IPS DF 6.9 (cell line): ENCODE measurements around the gene TENM3.

ENCODE experiments used
- DNase-seq: peaks from one replicate; pipeline ENCODE4 v3.0.0-alpha.2; 2013; ENCODE audit warnings: low read depth, low spot score
- H3K27ac ChIP-seq: one replicate; pipeline ENCODE4 v1.5.1; 2013; ENCODE audit warnings: low read length, control low read depth
- H3K27me3 ChIP-seq: 2 replicates; pipeline ENCODE4 v1.6.1; 2013; ENCODE audit warnings: mild to moderate bottlenecking, low read length; ENCODE audit not compliant: control insufficient read depth, insufficient read depth
- H3K36me3 ChIP-seq: 2 replicates; pipeline ENCODE4 v1.6.1; 2013; ENCODE audit warnings: low read length; ENCODE audit not compliant: control insufficient read depth, insufficient read depth
- H3K4me1 ChIP-seq: 2 replicates; pipeline ENCODE4 v1.6.1; 2013; ENCODE audit warnings: low read length; ENCODE audit not compliant: control insufficient read depth, insufficient read depth
- H3K4me3 ChIP-seq: 2 replicates; pipeline ENCODE4 v1.5.1; 2013; ENCODE audit warnings: mild to moderate bottlenecking, low read length
- H3K9me3 ChIP-seq: 2 replicates; pipeline ENCODE4 v1.6.1; 2013; ENCODE audit warnings: low read length, inconsistent platforms; ENCODE audit not compliant: control insufficient read depth, insufficient read depth
- WGBS: extraction: QIAGEN DNeasy Blood & Tissue Kit; methylation state at CpG from one replicate; pipeline ENCODE4 v1.1.7; 2013; ENCODE audit warnings: mixed read lengths, missing lambda C conversion rate; ENCODE audit not compliant: insufficient read length, insufficient coverage; 5-methylcytosine and 5-hydroxymethylcytosine counted together

TENM3 gene

GRCh38 chr4:182748949-182749348 is 505.7 kb downstream of the TENM3 start:
- no peaks in the 10 kb centered on the region for H3K36me3 ChIP-seq
- H3K4me3 ChIP-seq, result no peak overlapping the region
- no peaks in the 10 kb centered on the region for H3K4me1 ChIP-seq
- WGBS, result no CpG with 5 or more reads among the region's 2 CpGs
- no peak for DNase-seq
- no peaks in the 10 kb centered on the region for H3K27me3 ChIP-seq
- H3K27ac ChIP-seq, result no peak overlapping the region
- no peaks in the 10 kb centered on the region for H3K9me3 ChIP-seq

GRCh38 chr4:182749667-182750167 is 506.5 kb downstream of the TENM3 start:
- no peak for DNase-seq
- Histone ChIP-seq H3K27ac (no peak overlapping the region), H3K9me3 (no peaks in the 10 kb centered on the region), H3K4me3 (no peak overlapping the region), H3K4me1 (no peaks in the 10 kb centered on the region), H3K27me3 (no peaks in the 10 kb centered on the region), H3K36me3 (no peaks in the 10 kb centered on the region; the same call in 1 of the 2 replicates)
- WGBS, result no CpG with 5 or more reads among the region's 1 CpG

- no peaks in the 10 kb centered on the region; the same call in 1 of the 2 replicates for H3K36me3 ChIP-seq
- no peak overlapping the region for H3K4me3 ChIP-seq
- DNase-seq, result no peak
- no peak overlapping the region for H3K27ac ChIP-seq
- no CpG with 5 or more reads among the region's 2 CpGs for WGBS
- no peaks in the 10 kb centered on the region for H3K27me3 ChIP-seq
- no peaks in the 10 kb centered on the region for H3K9me3 ChIP-seq
- no peaks in the 10 kb centered on the region for H3K4me1 ChIP-seq
Observed at GRCh38 chr4:182752158-182752910, 509.1 kb downstream of the TENM3 start.

GRCh38 chr4:182754895-182755294 is 511.7 kb downstream of the TENM3 start:
- Histone ChIP-seq H3K27me3 (no peaks in the 10 kb centered on the region), H3K4me3 (no peak overlapping the region), H3K9me3 (no peaks in the 10 kb centered on the region), H3K36me3 (no peaks in the 10 kb centered on the region; the same call in 1 of the 2 replicates), H3K4me1 (0 out of 2 replicates have a peak, but pooled peaks cover 2% of the 10 kb centered on the region), H3K27ac (no peak overlapping the region)
- WGBS, result no CpG with 5 or more reads among the region's 5 CpGs
- no peak for DNase-seq

GRCh38 chr4:182756161-182756690 is 513.0 kb downstream of the TENM3 start:
- Histone ChIP-seq H3K27me3 (no peaks in the 10 kb centered on the region), H3K4me3 (no peak overlapping the region), H3K36me3 (no peaks in the 10 kb centered on the region; the same call in 1 of the 2 replicates), H3K9me3 (no peaks in the 10 kb centered on the region), H3K4me1 (0 out of 2 replicates have a peak, but pooled peaks cover 2% of the 10 kb centered on the region), H3K27ac (no peak overlapping the region)
- no CpG with 5 or more reads among the region's 6 CpGs for WGBS
- DNase-seq, result no peak

GRCh38 chr4:182758273-182758672 is 515.1 kb downstream of the TENM3 start:
- no peak for DNase-seq
- no CpG with 5 or more reads among the region's 12 CpGs for WGBS
- H3K27ac ChIP-seq, result no peak overlapping the region
- no peaks in the 10 kb centered on the region for H3K27me3 ChIP-seq
- H3K36me3 ChIP-seq, result no peaks in the 10 kb centered on the region; the same call in 1 of the 2 replicates
- H3K4me3 ChIP-seq, result no peak overlapping the region
- H3K9me3 ChIP-seq, result no peaks in the 10 kb centered on the region
- 0 out of 2 replicates have a peak, but pooled peaks cover 2% of the 10 kb centered on the region for H3K4me1 ChIP-seq

- Histone ChIP-seq H3K36me3 (no peaks in the 10 kb centered on the region), H3K9me3 (no peaks in the 10 kb centered on the region), H3K27me3 (no peaks in the 10 kb centered on the region), H3K4me1 (0 out of 2 replicates have a peak, but pooled peaks cover 2% of the 10 kb centered on the region), H3K27ac (no peak overlapping the region), H3K4me3 (no peak overlapping the region)
- no CpG with 5 or more reads among the region's 6 CpGs for WGBS
- DNase-seq, result no peak
Observed at GRCh38 chr4:182760551-182761043, 517.4 kb downstream of the TENM3 start.

- no peaks in the 10 kb centered on the region for H3K27me3 ChIP-seq
- H3K9me3 ChIP-seq, result no peaks in the 10 kb centered on the region
- no peak overlapping the region for H3K4me3 ChIP-seq
- no peak overlapping the region for H3K27ac ChIP-seq
- no peaks in the 10 kb centered on the region for H3K4me1 ChIP-seq
- no peaks in the 10 kb centered on the region for H3K36me3 ChIP-seq
- DNase-seq, result no peak
- WGBS, result no CpG with 5 or more reads among the region's 4 CpGs
Observed at GRCh38 chr4:182764137-182764536, 520.9 kb downstream of the TENM3 start.

GRCh38 chr4:182764642-182765041 is 521.4 kb downstream of the TENM3 start:
- DNase-seq, result no peak
- Histone ChIP-seq H3K27ac (no peak overlapping the region), H3K4me3 (no peak overlapping the region), H3K27me3 (no peaks in the 10 kb centered on the region), H3K9me3 (no peaks in the 10 kb centered on the region), H3K36me3 (no peaks in the 10 kb centered on the region), H3K4me1 (no peaks in the 10 kb centered on the region)
- no CpG with 5 or more reads among the region's 8 CpGs for WGBS

GRCh38 chr4:182765987-182766856 is 523.0 kb downstream of the TENM3 start:
- H3K9me3 ChIP-seq, result no peaks in the 10 kb centered on the region
- DNase-seq, result no peak
- WGBS, result no CpG with 5 or more reads among the region's 7 CpGs
- no peak overlapping the region for H3K4me3 ChIP-seq
- no peaks in the 10 kb centered on the region for H3K36me3 ChIP-seq
- H3K27ac ChIP-seq, result no peak overlapping the region
- H3K4me1 ChIP-seq, result no peaks in the 10 kb centered on the region; the same call in 1 of the 2 replicates
- no peaks in the 10 kb centered on the region for H3K27me3 ChIP-seq
